ENCODE data around the gene TPO. TPM values are rescaled to one million over a fixed set of nuclear protein-coding genes. Genes with fewer than 3 reads are reported as not detected.

TPO gene
- total RNA-seq, 1 experiment from 2014 or later = not detected

DNA sequence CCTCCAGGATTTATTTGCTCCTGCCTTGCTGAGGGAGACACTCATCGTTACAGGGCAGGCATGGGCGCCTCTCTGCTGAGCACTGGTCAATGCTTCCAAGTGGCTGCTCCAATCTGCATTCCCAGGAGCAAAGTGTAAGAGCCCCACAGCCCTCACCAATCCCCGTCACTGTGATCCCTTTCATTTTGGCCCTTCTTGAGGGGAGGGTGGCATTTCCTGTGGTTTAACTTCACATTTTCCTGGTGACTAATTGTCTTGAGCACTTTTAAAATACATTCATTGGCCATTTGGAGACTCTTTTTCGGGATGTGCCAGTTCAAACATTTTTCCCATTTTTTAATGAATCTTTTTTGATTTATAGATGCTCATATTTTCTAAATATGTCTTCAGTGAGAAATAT, 33.0 kb downstream of the TPO start:
- TF ChIP-seq, protein P1, sequence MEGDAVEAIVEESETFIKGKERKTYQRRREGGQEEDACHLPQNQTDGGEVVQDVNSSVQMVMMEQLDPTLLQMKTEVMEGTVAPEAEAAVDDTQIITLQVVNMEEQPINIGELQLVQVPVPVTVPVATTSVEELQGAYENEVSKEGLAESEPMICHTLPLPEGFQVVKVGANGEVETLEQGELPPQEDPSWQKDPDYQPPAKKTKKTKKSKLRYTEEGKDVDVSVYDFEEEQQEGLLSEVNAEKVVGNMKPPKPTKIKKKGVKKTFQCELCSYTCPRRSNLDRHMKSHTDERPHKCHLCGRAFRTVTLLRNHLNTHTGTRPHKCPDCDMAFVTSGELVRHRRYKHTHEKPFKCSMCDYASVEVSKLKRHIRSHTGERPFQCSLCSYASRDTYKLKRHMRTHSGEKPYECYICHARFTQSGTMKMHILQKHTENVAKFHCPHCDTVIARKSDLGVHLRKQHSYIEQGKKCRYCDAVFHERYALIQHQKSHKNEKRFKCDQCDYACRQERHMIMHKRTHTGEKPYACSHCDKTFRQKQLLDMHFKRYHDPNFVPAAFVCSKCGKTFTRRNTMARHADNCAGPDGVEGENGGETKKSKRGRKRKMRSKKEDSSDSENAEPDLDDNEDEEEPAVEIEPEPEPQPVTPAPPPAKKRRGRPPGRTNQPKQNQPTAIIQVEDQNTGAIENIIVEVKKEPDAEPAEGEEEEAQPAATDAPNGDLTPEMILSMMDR (IDR thresholded peaks at IDR 0.05; ENCODE audit: unreplicated experiment) = no peak
- H3K27me3 Mint-ChIP-seq (ENCODE audit: insufficient read depth, unreplicated experiment) = peaks cover 22% of the 10 kb centered on the region

DNA sequence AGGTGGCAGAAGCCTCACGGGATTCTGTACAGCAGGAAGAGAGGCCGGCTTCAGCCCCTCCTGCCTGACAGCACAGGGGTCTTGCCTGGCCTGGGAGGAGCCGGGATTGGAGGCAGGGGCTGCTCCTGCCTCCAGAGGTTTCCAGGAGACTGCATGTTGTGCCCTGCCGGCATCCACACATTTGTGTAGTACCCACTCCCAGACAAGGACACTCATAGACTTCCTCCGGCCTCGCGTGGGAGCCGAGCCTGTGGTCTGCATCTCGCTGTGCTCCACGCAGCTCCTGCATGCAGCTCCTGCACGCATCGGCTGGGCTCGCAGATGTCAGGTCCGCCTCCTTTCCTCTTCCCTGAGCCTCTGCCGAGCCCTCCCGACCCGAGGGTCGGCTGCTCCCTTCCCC, 34.7 kb downstream of the TPO start:
- peaks cover 23% of the 10 kb centered on the region for H3K27me3 Mint-ChIP-seq (ENCODE audit: insufficient read depth, unreplicated experiment)
- H3K9me3 Mint-ChIP-seq (ENCODE audit: unreplicated experiment) = no peaks in the 10 kb centered on the region
- ChIA-PET CTCF (no interaction called here), POLR2A (no interaction called here)
- no peaks in the 10 kb centered on the region for H3K4me1 Mint-ChIP-seq (ENCODE audit: insufficient read depth, unreplicated experiment)
- no TSS peak for BruUV-seq (replicated peaks)
- H3K4me3 Mint-ChIP-seq (ENCODE audit: unreplicated experiment) = no peak overlapping the region
- H3K27ac Mint-ChIP-seq (ENCODE audit: low read depth, unreplicated experiment) = no peak overlapping the region
- H3K36me3 Mint-ChIP-seq (ENCODE audit: insufficient read depth, unreplicated experiment) = peaks cover 8% of the 10 kb centered on the region
- no peak for DNase-seq (ENCODE audit: unreplicated experiment)
- TF ChIP-seq, protein P1 (IDR thresholded peaks at IDR 0.05; ENCODE audit: unreplicated experiment) = no peak
- intact Hi-C loops (cut with micrococcal nuclease) = no loop called here

More for the DNA sequence above, 33.0 kb downstream of the TPO start:
- DNase-seq (ENCODE audit: unreplicated experiment) = no peak
- CTCF ChIA-PET = no interaction called here
- intact Hi-C loops (cut with micrococcal nuclease) = no loop called here
- POLR2A ChIA-PET = no interaction called here
- H3K4me1 Mint-ChIP-seq (ENCODE audit: insufficient read depth, unreplicated experiment) = no peaks in the 10 kb centered on the region
- no peaks in the 10 kb centered on the region for H3K9me3 Mint-ChIP-seq (ENCODE audit: unreplicated experiment)
- BruUV-seq (replicated peaks) = no TSS peak
- no peak overlapping the region for H3K27ac Mint-ChIP-seq (ENCODE audit: low read depth, unreplicated experiment)
- peaks cover 8% of the 10 kb centered on the region for H3K36me3 Mint-ChIP-seq (ENCODE audit: insufficient read depth, unreplicated experiment)
- no peak overlapping the region for H3K4me3 Mint-ChIP-seq (ENCODE audit: unreplicated experiment)

DNA sequence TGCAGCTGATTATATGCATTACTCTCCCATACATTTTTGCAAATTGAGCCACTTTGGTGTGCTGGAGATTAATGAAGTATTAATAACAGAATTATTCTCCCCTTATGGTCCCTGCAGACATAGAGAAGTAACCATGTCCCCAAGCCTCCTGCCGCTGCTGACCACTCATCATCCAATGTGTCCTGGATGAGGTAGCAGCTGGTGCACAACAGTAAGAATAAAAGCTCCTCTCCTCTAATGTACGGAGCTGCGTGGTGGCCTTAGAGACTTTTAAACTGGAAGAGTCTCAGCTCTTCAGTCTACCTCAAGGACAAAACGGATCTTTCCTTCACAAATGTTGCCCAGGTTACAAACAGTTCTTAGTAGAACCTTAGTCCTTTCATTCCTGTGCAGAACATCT, 37.7 kb downstream of the TPO start:
- intact Hi-C loops (cut with micrococcal nuclease) = no loop called here
- TF ChIP-seq, protein P1 (IDR thresholded peaks at IDR 0.05; ENCODE audit: unreplicated experiment) = no peak
- Mint-ChIP-seq H3K27me3 (ENCODE audit: insufficient read depth, unreplicated experiment) (peaks cover 23% of the 10 kb centered on the region), H3K9me3 (ENCODE audit: unreplicated experiment) (no peaks in the 10 kb centered on the region), H3K27ac (ENCODE audit: low read depth, unreplicated experiment) (no peak overlapping the region), H3K36me3 (ENCODE audit: insufficient read depth, unreplicated experiment) (peaks cover 4% of the 10 kb centered on the region), H3K4me3 (ENCODE audit: unreplicated experiment) (no peak overlapping the region), H3K4me1 (ENCODE audit: insufficient read depth, unreplicated experiment) (peaks cover 10% of the 10 kb centered on the region)
- DNase-seq (ENCODE audit: unreplicated experiment) = no peak
- no TSS peak for BruUV-seq (replicated peaks)
- ChIA-PET CTCF (interaction anchor here (0.9 kb wide), 1 partner anchor 10 kb away, joined by 3 read pairs; no protein-coding TSS in a partner anchor), POLR2A (no interaction called here)

DNA sequence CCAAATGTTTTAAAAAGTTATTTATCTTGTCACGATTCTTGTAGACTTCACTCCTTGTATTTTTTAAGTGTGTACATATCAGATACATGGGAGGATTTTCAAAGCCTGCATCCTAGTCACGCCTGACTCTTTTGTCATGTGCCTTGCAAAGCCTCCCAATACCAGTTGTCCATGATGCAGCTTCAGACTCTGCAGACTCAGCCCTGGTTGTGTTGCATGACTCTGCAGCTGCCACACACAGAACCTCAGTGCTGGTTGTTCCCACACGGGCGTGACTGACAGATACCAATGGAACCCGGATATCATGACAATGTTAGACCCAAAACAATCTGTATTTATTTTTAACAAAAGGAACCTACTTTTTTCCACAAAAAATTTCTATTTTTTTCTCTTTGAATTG, 38.2 kb downstream of the TPO start:
- TF ChIP-seq, protein P1 (IDR thresholded peaks at IDR 0.05; ENCODE audit: unreplicated experiment) = no peak
- Mint-ChIP-seq H3K9me3 (ENCODE audit: unreplicated experiment) (no peaks in the 10 kb centered on the region), H3K4me1 (ENCODE audit: insufficient read depth, unreplicated experiment) (peaks cover 13% of the 10 kb centered on the region), H3K27ac (ENCODE audit: low read depth, unreplicated experiment) (no peak overlapping the region), H3K36me3 (ENCODE audit: insufficient read depth, unreplicated experiment) (peaks cover 4% of the 10 kb centered on the region), H3K4me3 (ENCODE audit: unreplicated experiment) (no peak overlapping the region), H3K27me3 (ENCODE audit: insufficient read depth, unreplicated experiment) (peaks cover 23% of the 10 kb centered on the region)
- no peak for DNase-seq (ENCODE audit: unreplicated experiment)
- ChIA-PET CTCF (no interaction called here), POLR2A (no interaction called here)
- intact Hi-C loops (cut with micrococcal nuclease) = no loop called here
- BruUV-seq (replicated peaks) = no TSS peak

Data from MCF 10A (cell line).